H9 (cell line): ENCODE measurements around the gene ROPN1B. TPM values are rescaled to one million over a fixed set of nuclear protein-coding genes. Genes with fewer than 3 reads are reported as not detected.

ENCODE experiments used
- DNase-seq: peaks from one replicate; pipeline ENCODE4 v3.0.0-alpha.2; 2017
- H2AFZ ChIP-seq: one replicate; pipeline ENCODE4 v1.6.1; 2013; ENCODE audit warnings: mild to moderate bottlenecking, low read length, control low read depth, moderate library complexity
- H2AK5ac ChIP-seq: 2 replicates; pipeline ENCODE4 v1.6.1; 2013; ENCODE audit warnings: low read length, control low read depth, mixed read lengths; ENCODE audit not compliant: insufficient read length
- H2BK120ac ChIP-seq: one replicate; pipeline ENCODE4 v1.6.1; 2013; ENCODE audit warnings: low read depth, mild to moderate bottlenecking, low read length, control low read depth, inconsistent platforms; ENCODE audit not compliant: poor library complexity, severe bottlenecking
- H2BK12ac ChIP-seq: 2 replicates; pipeline ENCODE4 v1.6.1; 2013; ENCODE audit warnings: low read length, control low read depth, mixed read lengths, low read depth; ENCODE audit not compliant: insufficient read length
- H2BK15ac ChIP-seq: 2 replicates; pipeline ENCODE4 v1.6.1; 2013; ENCODE audit warnings: low read depth, low read length, control low read depth
- H2BK20ac ChIP-seq: one replicate; pipeline ENCODE4 v1.6.1; 2013; ENCODE audit warnings: low read depth, mild to moderate bottlenecking, low read length, control low read depth, inconsistent platforms; ENCODE audit not compliant: poor library complexity, severe bottlenecking
- H2BK5ac ChIP-seq: 2 replicates; pipeline ENCODE4 v1.6.1; 2013; ENCODE audit warnings: low read length, control low read depth, mixed read lengths; ENCODE audit not compliant: insufficient read length
- H3K14ac ChIP-seq: 2 replicates; pipeline ENCODE4 v1.6.1; 2013; ENCODE audit warnings: low read length, control low read depth; ENCODE audit not compliant: insufficient read depth
- H3K18ac ChIP-seq: 2 replicates; pipeline ENCODE4 v1.6.1; 2013; ENCODE audit warnings: low read depth, mild to moderate bottlenecking, mixed read lengths, low read length, control low read depth; ENCODE audit not compliant: insufficient read length
- H3K23ac ChIP-seq: 2 replicates; pipeline ENCODE4 v1.6.1; 2013; ENCODE audit warnings: low read length, control low read depth, mixed read lengths, low read depth; ENCODE audit not compliant: insufficient read length
- H3K23me2 ChIP-seq: 2 replicates; pipeline ENCODE4 v1.6.1; 2013; ENCODE audit warnings: low read depth, mild to moderate bottlenecking, mixed read lengths, low read length, control low read depth; ENCODE audit not compliant: insufficient read length, poor library complexity, severe bottlenecking
- H3K27ac ChIP-seq: 2 replicates; pipeline ENCODE4 v1.5.1; 2013; ENCODE audit warnings: low read length, control low read depth, mixed read lengths, low read depth; ENCODE audit not compliant: insufficient read length
- H3K27me3 ChIP-seq: 2 replicates; pipeline ENCODE4 v1.6.1; 2013; ENCODE audit warnings: low read length, control low read depth, inconsistent platforms; ENCODE audit not compliant: insufficient read depth
- H3K4ac ChIP-seq: 2 replicates; pipeline ENCODE4 v1.6.1; 2013; ENCODE audit warnings: low read depth, mild to moderate bottlenecking, control low read depth, inconsistent platforms, low read length, moderate library complexity
- H3K4me1 ChIP-seq: 2 replicates; pipeline ENCODE4 v1.6.1; 2013; ENCODE audit warnings: low read length, control low read depth, inconsistent platforms; ENCODE audit not compliant: insufficient read depth
- H3K4me2 ChIP-seq: 2 replicates; pipeline ENCODE4 v1.6.1; 2013; ENCODE audit warnings: low read length, control low read depth, mixed read lengths; ENCODE audit not compliant: insufficient read length, insufficient read depth
- H3K56ac ChIP-seq: 2 replicates; pipeline ENCODE4 v1.6.1; 2013; ENCODE audit warnings: low read depth, mild to moderate bottlenecking, mixed read lengths, low read length, control low read depth; ENCODE audit not compliant: insufficient read length
- H3K79me1 ChIP-seq: 2 replicates; pipeline ENCODE4 v1.6.1; 2013; ENCODE audit warnings: low read depth, mild to moderate bottlenecking, moderate library complexity, low read length, control low read depth, inconsistent platforms; ENCODE audit not compliant: insufficient read depth, poor library complexity, severe bottlenecking
- H3K79me2 ChIP-seq: 2 replicates; pipeline ENCODE4 v1.6.1; 2013; ENCODE audit warnings: low read length, control low read depth, inconsistent platforms; ENCODE audit not compliant: insufficient read depth
- H3K9ac ChIP-seq: 2 replicates; pipeline ENCODE4 v1.6.1; 2013; ENCODE audit warnings: low read length, control low read depth, mixed read lengths; ENCODE audit not compliant: insufficient read length; ENCODE audit errors: extremely low read depth
- H3K9me3 ChIP-seq: one replicate; pipeline ENCODE4 v1.6.1; 2013; ENCODE audit warnings: low read depth, low read length, inconsistent platforms; ENCODE audit not compliant: control insufficient read depth
- H3T11ph ChIP-seq: one replicate; pipeline ENCODE4 v1.6.1; 2013; ENCODE audit warnings: mild to moderate bottlenecking, low read length, control low read depth, inconsistent platforms
- H4K20me1 ChIP-seq: one replicate; pipeline ENCODE4 v1.6.1; 2013; ENCODE audit not compliant: control insufficient read depth, insufficient read length, insufficient read depth
- H4K5ac ChIP-seq: 2 replicates; pipeline ENCODE4 v1.6.1; 2013; ENCODE audit warnings: low read depth, mild to moderate bottlenecking, mixed read lengths, low read length, control low read depth; ENCODE audit not compliant: insufficient read length
- H4K8ac ChIP-seq: replicated peaks from 2 replicates; pipeline ENCODE4 v1.6.1; 2013; ENCODE audit warnings: low read length, control low read depth, mixed read lengths, low read depth; ENCODE audit not compliant: insufficient read length
- H4K91ac ChIP-seq: 2 replicates; pipeline ENCODE4 v1.6.1; 2013; ENCODE audit warnings: low read depth, mild to moderate bottlenecking, moderate library complexity, mixed read lengths, low read length, control low read depth; ENCODE audit not compliant: insufficient read length
- H3K27ac Mint-ChIP-seq, 3 experiments: 2 replicates in 2 of 3; 3 replicates in 1 of 3; pipeline ENCODE4 v1.8.0; 2020 to 2021; ENCODE audit warnings: mixed read lengths in 3 of 3, mild to moderate bottlenecking in 1 of 3, moderate library complexity in 1 of 3
- H3K27me3 Mint-ChIP-seq: 2 replicates; pipeline ENCODE4 v1.8.0; 2021; ENCODE audit warnings: low read depth, mild to moderate bottlenecking, moderate library complexity, mixed read lengths
- H3K36me3 Mint-ChIP-seq, 3 experiments: 2 replicates in 2 of 3; 3 replicates in 1 of 3; pipeline ENCODE4 v1.8.0; 2020 to 2021; ENCODE audit warnings: low read depth in 3 of 3, mixed read lengths in 3 of 3; ENCODE audit not compliant: insufficient read depth in 1 of 3
- H3K4me1 Mint-ChIP-seq, 2 experiments: 2 replicates each; pipeline ENCODE4 v1.8.0; 2020; ENCODE audit warnings: mixed read lengths in 2 of 2
- H3K4me3 Mint-ChIP-seq, 2 experiments: 2 replicates in 1 of 2; 3 replicates in 1 of 2; pipeline ENCODE4 v1.8.0; 2020 to 2021; ENCODE audit warnings: mild to moderate bottlenecking in 2 of 2, mixed read lengths in 2 of 2, moderate library complexity in 1 of 2
- H3K9me3 Mint-ChIP-seq, 2 experiments: 2 replicates in 1 of 2; 3 replicates in 1 of 2; pipeline ENCODE4 v1.8.0; 2020; ENCODE audit warnings: mild to moderate bottlenecking in 2 of 2, mixed read lengths in 2 of 2, moderate library complexity in 1 of 2
- WGBS: extraction: QIAGEN DNeasy Blood & Tissue Kit; methylation state at CpG from one replicate; pipeline ENCODE4 v1.1.7; 2013; ENCODE audit warnings: missing lambda C conversion rate, low lambda C conversion rate, mixed read lengths; ENCODE audit not compliant: insufficient read length; ENCODE audit errors: extremely low coverage; 5-methylcytosine and 5-hydroxymethylcytosine counted together
- total RNA-seq: library from RNA; stranded (reverse); gene quantifications from 2 replicates; pipeline ENCODE4 v1.2.1, GENCODE V29; 2021
- TF ChIP-seq, protein P1 (sequence below): fragments of 200-600 bp; sonication (generic); conservative IDR thresholded peaks from 3 replicates; pipeline ENCODE4 v1.8.0; 2021; ENCODE audit warnings: antibody characterized with exemption, mild to moderate bottlenecking

Gene ROPN1B
- total RNA-seq, 1 experiment from 2014 or later, result not detected

DNA sequence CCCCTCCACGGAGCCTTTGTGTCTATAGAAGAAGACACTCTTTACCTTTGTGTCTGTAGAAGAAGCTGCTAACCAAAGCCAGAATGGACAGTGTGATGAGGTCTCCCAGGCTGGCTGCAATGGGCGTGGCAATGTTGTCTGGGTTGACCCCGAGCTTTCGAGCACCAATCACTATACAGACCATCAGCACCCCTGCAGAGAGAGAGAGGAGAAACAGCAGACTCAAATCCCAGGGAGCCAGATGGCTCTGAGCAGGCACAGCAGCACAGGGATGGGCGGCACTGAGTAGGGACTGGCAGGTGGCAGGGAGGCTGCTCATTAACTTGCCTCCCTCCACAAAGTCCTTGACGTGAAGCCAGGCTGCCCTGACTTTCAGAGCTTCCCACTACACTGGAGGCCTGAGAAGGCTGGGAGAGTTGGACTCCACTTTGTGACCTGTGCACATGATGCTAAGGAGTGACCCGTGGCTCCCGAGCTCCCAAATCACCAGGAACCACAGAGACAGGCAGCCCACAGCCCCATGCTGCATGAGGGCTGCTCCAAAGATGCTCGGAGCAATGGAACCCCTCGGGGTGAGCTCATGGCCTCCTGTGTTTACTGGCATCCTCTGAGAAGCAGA is 53.9 kb downstream of the ROPN1B start:
- Histone ChIP-seq H2AFZ (no peak overlapping the region), H3K23ac (no peak overlapping the region), H3K79me1 (no peaks in the 10 kb centered on the region), H3K4ac (no peak overlapping the region), H2AK5ac (no peak overlapping the region), H2BK120ac (no peak overlapping the region), H2BK12ac (no peak overlapping the region), H3K14ac (no peak overlapping the region), H4K91ac (no peak overlapping the region), H3K56ac (no peak overlapping the region), H3K79me2 (no peaks in the 10 kb centered on the region), H3K27ac (no peak overlapping the region), H3T11ph (no peak overlapping the region), H3K18ac (no peak overlapping the region), H3K9me3 (peaks cover 7% of the 10 kb centered on the region), H2BK5ac (no peak overlapping the region), H4K8ac (no peak overlapping the region), H2BK20ac (no peak overlapping the region), H3K23me2 (no peaks in the 10 kb centered on the region), H3K27me3 (no peaks in the 10 kb centered on the region), H3K4me1 (peaks cover 6% of the 10 kb centered on the region; the same call in 1 of the 2 replicates), H3K9ac (no peak overlapping the region), H3K4me2 (no peak overlapping the region), H4K20me1 (no peaks in the 10 kb centered on the region), H2BK15ac (no peak overlapping the region), H4K5ac (no peak overlapping the region)
- peak; percentile 28 for DNase-seq
- Mint-ChIP-seq H3K4me1 (peaks cover 33 to 35% of the 10 kb centered on the region in 2 experiments), H3K9me3 (peaks cover 7 to 13% of the 10 kb centered on the region in 2 experiments), H3K27me3 (peaks cover 3% of the 10 kb centered on the region), H3K4me3 (no peak overlapping the region; a peak in 1 of 5 replicates), H3K36me3 (peaks cover 20 to 42% (median 34%) of the 10 kb centered on the region in 3 experiments), H3K27ac (peak overlapping the region in 1 of 3 experiments; percentile 35; a peak in 1 of 7 replicates)
- TF ChIP-seq, protein P1, sequence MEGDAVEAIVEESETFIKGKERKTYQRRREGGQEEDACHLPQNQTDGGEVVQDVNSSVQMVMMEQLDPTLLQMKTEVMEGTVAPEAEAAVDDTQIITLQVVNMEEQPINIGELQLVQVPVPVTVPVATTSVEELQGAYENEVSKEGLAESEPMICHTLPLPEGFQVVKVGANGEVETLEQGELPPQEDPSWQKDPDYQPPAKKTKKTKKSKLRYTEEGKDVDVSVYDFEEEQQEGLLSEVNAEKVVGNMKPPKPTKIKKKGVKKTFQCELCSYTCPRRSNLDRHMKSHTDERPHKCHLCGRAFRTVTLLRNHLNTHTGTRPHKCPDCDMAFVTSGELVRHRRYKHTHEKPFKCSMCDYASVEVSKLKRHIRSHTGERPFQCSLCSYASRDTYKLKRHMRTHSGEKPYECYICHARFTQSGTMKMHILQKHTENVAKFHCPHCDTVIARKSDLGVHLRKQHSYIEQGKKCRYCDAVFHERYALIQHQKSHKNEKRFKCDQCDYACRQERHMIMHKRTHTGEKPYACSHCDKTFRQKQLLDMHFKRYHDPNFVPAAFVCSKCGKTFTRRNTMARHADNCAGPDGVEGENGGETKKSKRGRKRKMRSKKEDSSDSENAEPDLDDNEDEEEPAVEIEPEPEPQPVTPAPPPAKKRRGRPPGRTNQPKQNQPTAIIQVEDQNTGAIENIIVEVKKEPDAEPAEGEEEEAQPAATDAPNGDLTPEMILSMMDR, result no peak
- no CpG with 5 or more reads among the region's 10 CpGs for WGBS
